H1 (cell line): ENCODE measurements around the gene SPECC1. TPM values are rescaled to one million over a fixed set of nuclear protein-coding genes. Genes with fewer than 3 reads are reported as not detected.

Source experiments
- E2F6 ChIP-seq: IDR thresholded peaks from 2 replicates; pipeline ENCODE4 v1.6.1; 2012; ENCODE audit warnings: inconsistent platforms
- POLR2AphosphoS5 ChIP-seq: IDR thresholded peaks from 2 replicates; pipeline ENCODE4 v1.6.1; 2011; ENCODE audit warnings: low read depth, low read length
- polyA plus RNA-seq, 7 experiments: library from polyadenylated mRNA; depleted of rRNA in 3 of 7; stranded (reverse) in 5 of 7; unstranded in 2 of 7; fragments of >200 nt in 5 of 7; fragments of 200-250 nt in 2 of 7; gene quantifications; 1 replicate in 5 of 7; 2 replicates in 1 of 7; 4 replicates in 1 of 7; pipeline versions ENCODE4 v1.2.1 to v1.2.3, GENCODE V29; 2011 to 2013; ENCODE audit warnings: missing spikeins in 2 of 7, mixed read lengths in 2 of 7
- total RNA-seq: library from RNA; stranded (reverse); fragmentation: NEBNext Ultra II Directional; extraction: Animal tissue kit (Norgen Biotek cat#: 25700); gene quantifications from 2 replicates; pipeline ENCODE4 v1.2.1, GENCODE V29; 2021

Gene SPECC1
- total and polyA plus RNA-seq, 2 of the 8 experiments (the other 6 are each of a cell fraction or from before 2014, with no cell fraction given), result 35.8 to 87.9 TPM

GRCh38 chr17:20264996-20265395 is 255.8 kb downstream of the SPECC1 start (continued):
- TF ChIP-seq E2F6 (no peak), POLR2AphosphoS5 (no peak)
